Measurements from ENCODE around the gene STT3B. TPM values are rescaled to one million over a fixed set of nuclear protein-coding genes. Genes with fewer than 3 reads are reported as not detected.

Gene STT3B
- total RNA-seq, result 140 and 147 TPM in 2 replicates

GRCh38 chr3:31532587-31533168, at the start of gene STT3B:
Gene STT3B, plus strand, starts transcription at chr3:31532925. Its CDS starts 74 bp downstream, at chr3:31532999.
- Mint-ChIP-seq H3K9me3 (no peaks in the 10 kb centered on the region), H3K27me3 (ENCODE audit: insufficient read depth) (no peaks in the 10 kb centered on the region), H3K36me3 (ENCODE audit: low read depth) (peaks cover 12% of the 10 kb centered on the region), H3K4me1 (ENCODE audit: low read depth) (peaks cover 26% of the 10 kb centered on the region), H3K27ac (peak within 1 kb of the TSS; percentile 99), H3K4me3 (peak within 1 kb of the TSS; percentile 99)
- DNase-seq (ENCODE audit: low spot score), result peak; percentile 84
- intact Hi-C loops (cut with micrococcal nuclease), result loop anchor here (1.0 to 10.0 kb wide), 15 partner anchors 59 to 1908 kb away; partner anchors contain the start of genes CNOT10, GPD1L, OSBPL10 and UBP1

- peaks cover 30% of the 10 kb centered on the region for H3K9me3 Mint-ChIP-seq
- H3K36me3 Mint-ChIP-seq (ENCODE audit: low read depth), result peaks cover 6% of the 10 kb centered on the region
- intact Hi-C loops (cut with micrococcal nuclease), result no loop called here
- no peak overlapping the region for H3K4me3 Mint-ChIP-seq
- no peak for DNase-seq (ENCODE audit: low spot score)
- peaks cover 4% of the 10 kb centered on the region for H3K27me3 Mint-ChIP-seq (ENCODE audit: insufficient read depth)
- H3K27ac Mint-ChIP-seq, result no peak overlapping the region
- H3K4me1 Mint-ChIP-seq (ENCODE audit: low read depth), result no peaks in the 10 kb centered on the region
These were observed 48.9 kb upstream of the STT3B start for GRCh38 chr3:31483776-31484175.

- Mint-ChIP-seq H3K4me1 (ENCODE audit: low read depth) (no peaks in the 10 kb centered on the region), H3K27ac (no peak overlapping the region), H3K27me3 (ENCODE audit: insufficient read depth) (peaks cover 4% of the 10 kb centered on the region), H3K9me3 (peaks cover 31% of the 10 kb centered on the region), H3K4me3 (no peak overlapping the region), H3K36me3 (ENCODE audit: low read depth) (peaks cover 3% of the 10 kb centered on the region)
- no peak for DNase-seq (ENCODE audit: low spot score)
- intact Hi-C loops (cut with micrococcal nuclease), result no loop called here
These were observed 47.5 kb upstream of the STT3B start for GRCh38 chr3:31485196-31485595.

- H3K36me3 Mint-ChIP-seq (ENCODE audit: low read depth), result no peaks in the 10 kb centered on the region
- H3K9me3 Mint-ChIP-seq, result peaks cover 34% of the 10 kb centered on the region
- no peak for DNase-seq (ENCODE audit: low spot score)
- H3K4me3 Mint-ChIP-seq, result no peak overlapping the region
- H3K27me3 Mint-ChIP-seq (ENCODE audit: insufficient read depth), result peaks cover 2% of the 10 kb centered on the region
- intact Hi-C loops (cut with micrococcal nuclease), result no loop called here
- H3K27ac Mint-ChIP-seq, result no peak overlapping the region
- H3K4me1 Mint-ChIP-seq (ENCODE audit: low read depth), result no peaks in the 10 kb centered on the region
These were observed 45.7 kb upstream of the STT3B start for GRCh38 chr3:31486865-31487533.

GRCh38 chr3:31488475-31489017, 44.2 kb upstream of the STT3B start:
- DNase-seq (ENCODE audit: low spot score), result no peak
- H3K9me3 Mint-ChIP-seq, result peaks cover 46% of the 10 kb centered on the region
- H3K27me3 Mint-ChIP-seq (ENCODE audit: insufficient read depth), result peaks cover 2% of the 10 kb centered on the region
- intact Hi-C loops (cut with micrococcal nuclease), result no loop called here
- no peak overlapping the region for H3K4me3 Mint-ChIP-seq
- H3K27ac Mint-ChIP-seq, result no peak overlapping the region
- H3K4me1 Mint-ChIP-seq (ENCODE audit: low read depth), result no peaks in the 10 kb centered on the region
- H3K36me3 Mint-ChIP-seq (ENCODE audit: low read depth), result peaks cover 6% of the 10 kb centered on the region

- intact Hi-C loops (cut with micrococcal nuclease), result no loop called here
- H3K4me3 Mint-ChIP-seq, result no peak overlapping the region
These were observed 42.2 kb upstream of the STT3B start for GRCh38 chr3:31490502-31490901.

GRCh38 chr3:31491660-31492059, 41.1 kb upstream of the STT3B start:
- Mint-ChIP-seq H3K36me3 (ENCODE audit: low read depth) (peaks cover 6% of the 10 kb centered on the region), H3K9me3 (peaks cover 63% of the 10 kb centered on the region), H3K4me3 (no peak overlapping the region), H3K4me1 (ENCODE audit: low read depth) (no peaks in the 10 kb centered on the region), H3K27ac (no peak overlapping the region), H3K27me3 (ENCODE audit: insufficient read depth) (no peaks in the 10 kb centered on the region)
- intact Hi-C loops (cut with micrococcal nuclease), result no loop called here
- DNase-seq (ENCODE audit: low spot score), result no peak

More at GRCh38 chr3:31490502-31490901, 42.2 kb upstream of the STT3B start:
- DNase-seq (ENCODE audit: low spot score), result no peak
- Mint-ChIP-seq H3K4me1 (ENCODE audit: low read depth) (no peaks in the 10 kb centered on the region), H3K9me3 (peaks cover 63% of the 10 kb centered on the region), H3K36me3 (ENCODE audit: low read depth) (peaks cover 6% of the 10 kb centered on the region), H3K27me3 (ENCODE audit: insufficient read depth) (peaks cover 2% of the 10 kb centered on the region), H3K27ac (no peak overlapping the region)

GRCh38 chr3:31493149-31493548, 39.6 kb upstream of the STT3B start:
- intact Hi-C loops (cut with micrococcal nuclease), result no loop called here
- H3K27ac Mint-ChIP-seq, result no peak overlapping the region
- peaks cover 3% of the 10 kb centered on the region for H3K27me3 Mint-ChIP-seq (ENCODE audit: insufficient read depth)
- peaks cover 51% of the 10 kb centered on the region for H3K9me3 Mint-ChIP-seq
- no peaks in the 10 kb centered on the region for H3K4me1 Mint-ChIP-seq (ENCODE audit: low read depth)
- DNase-seq (ENCODE audit: low spot score), result no peak
- no peak overlapping the region for H3K4me3 Mint-ChIP-seq
- H3K36me3 Mint-ChIP-seq (ENCODE audit: low read depth), result peaks cover 6% of the 10 kb centered on the region

GRCh38 chr3:31495971-31496665, 36.6 kb upstream of the STT3B start:
- H3K36me3 Mint-ChIP-seq (ENCODE audit: low read depth), result peaks cover 6% of the 10 kb centered on the region
- peaks cover 8% of the 10 kb centered on the region for H3K27me3 Mint-ChIP-seq (ENCODE audit: insufficient read depth)
- H3K4me3 Mint-ChIP-seq, result no peak overlapping the region
- DNase-seq (ENCODE audit: low spot score), result no peak
- H3K9me3 Mint-ChIP-seq, result peaks cover 33% of the 10 kb centered on the region
- H3K4me1 Mint-ChIP-seq (ENCODE audit: low read depth), result no peaks in the 10 kb centered on the region
- no peak overlapping the region for H3K27ac Mint-ChIP-seq
- intact Hi-C loops (cut with micrococcal nuclease), result no loop called here

GRCh38 chr3:31498791-31499190, 33.9 kb upstream of the STT3B start:
- intact Hi-C loops (cut with micrococcal nuclease), result no loop called here
- H3K36me3 Mint-ChIP-seq (ENCODE audit: low read depth), result no peaks in the 10 kb centered on the region
- no peak overlapping the region for H3K27ac Mint-ChIP-seq
- no peaks in the 10 kb centered on the region for H3K4me1 Mint-ChIP-seq (ENCODE audit: low read depth)
- no peak overlapping the region for H3K4me3 Mint-ChIP-seq
- H3K9me3 Mint-ChIP-seq, result peaks cover 18% of the 10 kb centered on the region
- peaks cover 8% of the 10 kb centered on the region for H3K27me3 Mint-ChIP-seq (ENCODE audit: insufficient read depth)
- DNase-seq (ENCODE audit: low spot score), result no peak

GRCh38 chr3:31499281-31499680, 33.4 kb upstream of the STT3B start:
- peaks cover 13% of the 10 kb centered on the region for H3K9me3 Mint-ChIP-seq
- no peak overlapping the region for H3K27ac Mint-ChIP-seq
- intact Hi-C loops (cut with micrococcal nuclease), result no loop called here
- no peak overlapping the region for H3K4me3 Mint-ChIP-seq
- no peak for DNase-seq (ENCODE audit: low spot score)
- no peaks in the 10 kb centered on the region for H3K36me3 Mint-ChIP-seq (ENCODE audit: low read depth)
- H3K4me1 Mint-ChIP-seq (ENCODE audit: low read depth), result no peaks in the 10 kb centered on the region
- H3K27me3 Mint-ChIP-seq (ENCODE audit: insufficient read depth), result peaks cover 8% of the 10 kb centered on the region

GRCh38 chr3:31502803-31503221, 29.9 kb upstream of the STT3B start:
- intact Hi-C loops (cut with micrococcal nuclease), result no loop called here
- H3K4me3 Mint-ChIP-seq, result no peak overlapping the region

GRCh38 chr3:31503456-31503855, 29.3 kb upstream of the STT3B start:
- DNase-seq (ENCODE audit: low spot score), result no peak
- H3K27ac Mint-ChIP-seq, result no peak overlapping the region
- H3K27me3 Mint-ChIP-seq (ENCODE audit: insufficient read depth), result peaks cover 9% of the 10 kb centered on the region
- H3K9me3 Mint-ChIP-seq, result peaks cover 3% of the 10 kb centered on the region
- no peaks in the 10 kb centered on the region for H3K36me3 Mint-ChIP-seq (ENCODE audit: low read depth)
- peaks cover 13% of the 10 kb centered on the region for H3K4me1 Mint-ChIP-seq (ENCODE audit: low read depth)
- H3K4me3 Mint-ChIP-seq, result no peak overlapping the region
- intact Hi-C loops (cut with micrococcal nuclease), result no loop called here

More at GRCh38 chr3:31502803-31503221, 29.9 kb upstream of the STT3B start:
- H3K27ac Mint-ChIP-seq, result no peak overlapping the region
- peaks cover 9% of the 10 kb centered on the region for H3K27me3 Mint-ChIP-seq (ENCODE audit: insufficient read depth)
- peaks cover 9% of the 10 kb centered on the region for H3K4me1 Mint-ChIP-seq (ENCODE audit: low read depth)
- no peaks in the 10 kb centered on the region for H3K36me3 Mint-ChIP-seq (ENCODE audit: low read depth)
- peaks cover 3% of the 10 kb centered on the region for H3K9me3 Mint-ChIP-seq
- DNase-seq (ENCODE audit: low spot score), result no peak
